PFSK-1 (cell line): Measurements from ENCODE around the gene ID4.

Experiments
- POLR2AphosphoS5 ChIP-seq: IDR thresholded peaks from 2 replicates; pipeline ENCODE4 v1.6.1; 2012; ENCODE audit warnings: low read depth, mild to moderate bottlenecking, control low read depth, low read length, moderate library complexity
- SIN3A ChIP-seq: IDR thresholded peaks from 2 replicates; pipeline ENCODE4 v1.6.1; 2012; ENCODE audit warnings: mild to moderate bottlenecking, low read length, moderate library complexity, borderline replicate concordance; ENCODE audit not compliant: insufficient read depth
- TAF1 ChIP-seq: IDR thresholded peaks from 2 replicates; pipeline ENCODE4 v1.6.1; 2012; ENCODE audit warnings: low read length, control low read depth, borderline replicate concordance; ENCODE audit not compliant: insufficient read depth

GRCh38 chr6:19866173-19866984 is 29.2 kb downstream of the ID4 start:
- TF ChIP-seq POLR2AphosphoS5, result no peak
- no peak for TF ChIP-seq SIN3A
- no peak for TF ChIP-seq TAF1
